NB4 (cell line): ENCODE measurements around the gene CALN1.
A peak's percentile ranks its signal among the peaks of the same experiment; 100 is the strongest.
"Not testable (repeated sequence)": the region's sequence is repeated elsewhere in the genome, so short reads cannot be mapped to it uniquely, and the experiment has no call there.

Experiments
- DNase-seq: peaks from one replicate; pipeline ENCODE4 v3.0.0; 2010; ENCODE audit warnings: low read depth
- H3K4me3 ChIP-seq: one replicate; pipeline ENCODE4 v1.5.1; 2011; ENCODE audit warnings: mild to moderate bottlenecking, low read depth, low read length, moderate library complexity
- CTCF ChIP-seq: IDR thresholded peaks from one replicate; pipeline ENCODE4 v1.5.1; 2012; ENCODE audit warnings: low read depth, low read length
- MYC ChIP-seq: IDR thresholded peaks from 2 replicates; pipeline ENCODE4 v1.6.1; 2011; ENCODE audit warnings: low read depth, low read length
- POLR2A ChIP-seq: IDR thresholded peaks from 2 replicates; pipeline ENCODE4 v1.6.1; 2011; ENCODE audit warnings: mild to moderate bottlenecking; ENCODE audit not compliant: insufficient read length; ENCODE audit errors: extremely low read depth
- TF ChIP-seq, protein P1 (sequence below): IDR thresholded peaks from 2 replicates; pipeline ENCODE4 v1.6.1; 2011; ENCODE audit warnings: low read depth, low read length

CALN1 gene

GRCh38 chr7:71739520-71740173 is 672.5 kb downstream of the CALN1 start:
- H3K4me3 ChIP-seq, result no peak overlapping the region
- DNase-seq, result no peak
- no peak for TF ChIP-seq MYC
- no peak for TF ChIP-seq POLR2A
- TF ChIP-seq, protein P1, sequence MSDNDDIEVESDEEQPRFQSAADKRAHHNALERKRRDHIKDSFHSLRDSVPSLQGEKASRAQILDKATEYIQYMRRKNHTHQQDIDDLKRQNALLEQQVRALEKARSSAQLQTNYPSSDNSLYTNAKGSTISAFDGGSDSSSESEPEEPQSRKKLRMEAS, result no peak
- TF ChIP-seq CTCF, result no peak

DNA sequence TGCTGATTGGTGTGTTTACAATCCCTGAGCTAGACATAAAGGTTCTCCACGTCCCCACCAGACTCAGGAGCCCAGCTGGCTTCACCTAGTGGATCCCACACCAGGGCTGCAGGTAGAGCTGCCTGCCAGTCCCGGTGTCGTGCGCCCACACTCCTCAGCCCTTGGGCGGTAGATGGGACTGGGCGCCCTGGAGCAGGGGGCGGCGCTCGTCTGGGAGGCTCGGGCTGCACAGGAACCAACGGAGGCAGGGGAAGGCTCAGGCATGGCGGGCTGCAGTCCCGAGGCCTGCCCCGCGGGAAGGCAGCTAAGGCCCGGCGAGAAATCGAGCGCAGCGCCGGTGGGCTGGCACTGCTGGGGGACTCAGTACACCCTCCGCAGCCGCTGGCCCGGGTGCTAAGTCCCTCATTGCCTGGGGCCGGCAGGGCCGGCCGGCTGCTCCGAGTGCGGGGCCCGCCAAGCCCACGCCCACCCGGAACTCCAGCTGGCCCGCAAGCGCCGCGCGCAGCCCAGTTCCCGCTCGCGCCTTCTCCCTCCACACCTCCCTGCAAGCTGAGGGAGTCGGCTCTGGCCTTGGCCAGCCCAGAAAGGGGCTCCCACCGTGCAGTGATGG is 674.1 kb downstream of the CALN1 start:
- H3K4me3 ChIP-seq, DNase-seq: not testable (repeated sequence)

DNA sequence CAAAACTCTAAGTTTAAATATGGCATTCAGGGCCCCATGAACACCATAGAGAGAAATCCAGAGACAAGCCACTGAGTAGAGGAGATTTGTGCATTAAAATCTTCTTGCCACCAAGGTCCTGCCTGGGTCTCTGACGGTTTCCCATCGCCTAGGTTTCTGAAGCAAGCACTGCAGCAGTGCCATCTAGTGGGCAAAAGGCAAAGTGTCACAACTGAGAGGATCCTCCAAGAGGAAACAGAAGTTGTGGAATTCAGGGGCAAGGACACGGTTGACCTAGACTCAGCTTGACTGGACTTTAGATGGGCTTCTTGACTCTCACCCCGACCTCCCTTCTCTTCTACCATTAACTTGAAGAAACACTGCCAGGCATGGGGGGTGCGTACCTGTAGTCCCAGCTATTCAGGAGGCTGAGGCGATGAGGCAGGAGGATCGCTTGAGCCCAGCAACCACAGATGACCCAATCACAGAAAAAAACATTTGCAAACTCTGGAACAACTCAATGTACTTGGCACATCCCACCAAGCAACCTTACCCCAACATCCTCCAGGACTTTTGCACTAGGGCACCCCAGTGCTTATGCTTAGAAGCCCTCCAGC is 676.1 kb downstream of the CALN1 start:
- no peak overlapping the region for H3K4me3 ChIP-seq
- TF ChIP-seq CTCF, result peak; percentile 98
- no peak for TF ChIP-seq MYC
- peak; percentile 78 for DNase-seq

DNA sequence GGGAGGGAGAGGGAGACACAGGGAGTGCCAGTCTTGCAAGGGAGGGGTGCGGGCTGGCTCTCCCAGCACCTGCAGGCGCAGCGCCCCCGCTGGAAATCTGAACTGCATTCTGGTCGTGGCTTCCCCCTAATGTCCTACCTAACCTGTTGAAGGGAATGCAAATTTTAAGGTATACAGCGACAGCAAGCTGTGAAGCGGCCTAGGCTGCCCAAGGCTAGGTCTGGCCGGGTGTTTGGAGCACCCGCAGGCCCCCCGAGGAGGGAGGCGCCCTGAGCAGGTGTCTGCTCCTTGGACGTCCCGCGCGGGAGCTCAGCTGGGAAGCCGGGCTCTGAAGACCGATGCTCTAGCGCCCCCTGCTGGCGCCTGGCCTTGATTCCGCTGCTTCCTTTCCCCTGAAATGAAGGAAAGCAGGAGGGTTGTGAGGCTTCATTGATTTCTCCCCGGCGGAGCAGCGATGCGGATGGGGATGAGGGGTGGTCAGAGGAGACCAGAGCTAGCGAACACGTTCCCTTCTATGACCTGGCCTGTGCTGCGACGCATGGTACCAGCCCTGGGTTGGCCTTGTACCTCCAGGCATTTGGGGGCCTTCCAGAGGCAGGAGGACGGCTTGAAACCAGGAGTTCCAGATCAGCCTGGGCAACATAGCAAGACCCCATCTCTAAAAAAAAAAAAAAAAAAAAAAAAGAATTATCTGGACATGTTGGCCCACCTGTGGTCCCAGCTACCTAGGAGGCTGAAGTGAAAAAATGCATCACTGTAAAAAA is 678.8 kb downstream of the CALN1 start:
- TF ChIP-seq POLR2A (no peak), MYC (no peak), CTCF (peak; percentile 69)
- TF ChIP-seq, protein P1, result no peak
- H3K4me3 ChIP-seq, result no peak overlapping the region
- DNase-seq, result peak; percentile 83

DNA sequence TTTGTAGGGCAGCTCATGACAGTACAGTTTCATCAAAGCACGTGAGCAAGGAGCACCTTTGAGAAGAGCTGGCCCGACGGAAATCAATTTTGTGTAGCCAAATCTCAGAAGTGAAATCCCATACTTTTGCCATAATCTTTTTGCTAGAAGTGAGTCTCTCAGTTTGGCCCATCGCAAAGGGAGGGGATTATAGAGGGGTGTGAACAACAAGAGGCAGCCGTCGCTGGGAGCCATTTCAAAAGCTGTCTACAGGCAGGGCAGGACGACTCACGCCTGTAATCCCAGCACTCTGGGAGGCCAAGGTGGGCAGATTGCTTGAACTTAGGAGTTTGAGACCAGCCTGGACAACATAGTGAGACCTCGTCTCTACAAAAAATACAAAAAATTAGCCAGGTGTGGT is 680.4 kb downstream of the CALN1 start:
- TF ChIP-seq POLR2A (no peak), CTCF (no peak), MYC (no peak)
- TF ChIP-seq, protein P1, result no peak
- no peak for DNase-seq
- H3K4me3 ChIP-seq, result no peak overlapping the region
